NCI-H748 (cell line): ENCODE results near the gene ALPP.
"Not testable (repeated sequence)": the region's sequence is repeated elsewhere in the genome, so short reads cannot be mapped to it uniquely, and the experiment has no call there.

Experiments used
- DNase-seq: peaks from one replicate; lab custom pipeline; 2025; ENCODE audit not compliant: unreplicated experiment; lab: John Stamatoyannopoulos, UW

Gene ALPP

GRCh38 chr2:232400256-232401015 lies 21.9 kb downstream of the ALPP start:
- no peak for DNase-seq

GRCh38 chr2:232402518-232402917 lies 24.0 kb downstream of the ALPP start:
- DNase-seq = no peak

- DNase-seq = no peak
Measured at GRCh38 chr2:232405943-232406510, 27.5 kb downstream of the ALPP start.

GRCh38 chr2:232406556-232407310 lies 28.2 kb downstream of the ALPP start, which contains the start of gene ALPG:
Gene ALPG, plus strand, starts transcription at chr2:232406844. Its CDS starts 51 bp downstream, at chr2:232406895.
- no peak for DNase-seq

- DNase-seq = not testable (repeated sequence)
Measured at GRCh38 chr2:232407428-232408150, 29.0 kb downstream of the ALPP start.

GRCh38 chr2:232408269-232408668 lies 29.7 kb downstream of the ALPP start:
- not testable (repeated sequence) for DNase-seq

- DNase-seq = not testable (repeated sequence)
Measured at GRCh38 chr2:232409617-232410016, 31.1 kb downstream of the ALPP start.

- no peak for DNase-seq
Measured at GRCh38 chr2:232410238-232410900, 31.8 kb downstream of the ALPP start.

- no peak for DNase-seq
Measured at GRCh38 chr2:232411901-232412629, 33.5 kb downstream of the ALPP start.

- DNase-seq = no peak
Measured at GRCh38 chr2:232412986-232413385, 34.4 kb downstream of the ALPP start.

GRCh38 chr2:232415138-232415690 lies 36.7 kb downstream of the ALPP start:
- DNase-seq = no peak

GRCh38 chr2:232415736-232416520 lies 37.4 kb downstream of the ALPP start:
- no peak for DNase-seq

- DNase-seq = no peak
Measured at GRCh38 chr2:232416521-232417470, 38.2 kb downstream of the ALPP start.

GRCh38 chr2:232417489-232417888 lies 38.9 kb downstream of the ALPP start:
- no peak for DNase-seq

- no peak for DNase-seq
Measured at GRCh38 chr2:232418056-232418455, 39.5 kb downstream of the ALPP start.

- DNase-seq = peak; percentile 76
Measured at GRCh38 chr2:232418466-232419244, 40.1 kb downstream of the ALPP start.
